Mesenchymal stem cell (in vitro differentiated cells and primary cell): ENCODE measurements around the gene CRYGA.
"Not testable (repeated sequence)": the region's sequence is repeated elsewhere in the genome, so short reads cannot be mapped to it uniquely, and the experiment has no call there.

Experiments
- DNase-seq: peaks from one replicate; pipeline ENCODE4 v3.0.0-alpha.2; 2013
- H2AFZ ChIP-seq: one replicate; pipeline ENCODE4 v1.6.1; 2013; ENCODE audit warnings: low read depth, mild to moderate bottlenecking, control low read depth, inconsistent platforms, low read length, moderate library complexity
- H2AK5ac ChIP-seq: 2 replicates; pipeline ENCODE4 v1.6.1; 2013; ENCODE audit warnings: low read length, moderate library complexity, mild to moderate bottlenecking, inconsistent platforms; ENCODE audit not compliant: severe bottlenecking
- H2BK120ac ChIP-seq: one replicate; pipeline ENCODE4 v1.6.1; 2013; ENCODE audit warnings: low read depth, mild to moderate bottlenecking, inconsistent platforms, low read length, moderate library complexity
- H2BK12ac ChIP-seq, 2 experiments: one replicate each; pipeline ENCODE4 v1.6.1; 2013; ENCODE audit warnings: inconsistent platforms in 2 of 2, low read length in 2 of 2, mild to moderate bottlenecking in 2 of 2, moderate library complexity in 2 of 2, control low read depth in 1 of 2
- H2BK15ac ChIP-seq: one replicate; pipeline ENCODE4 v1.6.1; 2013; ENCODE audit warnings: mild to moderate bottlenecking, low read depth, inconsistent platforms; ENCODE audit not compliant: poor library complexity, severe bottlenecking
- H2BK5ac ChIP-seq: 2 replicates; pipeline ENCODE4 v1.6.1; 2013; ENCODE audit warnings: low read depth, mild to moderate bottlenecking, low read length, control low read depth, inconsistent platforms; ENCODE audit not compliant: poor library complexity, severe bottlenecking
- H3K14ac ChIP-seq, 2 experiments: one replicate each; pipeline ENCODE4 v1.6.1; 2013; ENCODE audit warnings: inconsistent platforms in 2 of 2, low read length in 2 of 2, control low read depth in 1 of 2, mild to moderate bottlenecking in 1 of 2, moderate library complexity in 1 of 2
- H3K18ac ChIP-seq, 2 experiments: one replicate each; pipeline ENCODE4 v1.6.1; 2013; ENCODE audit warnings: inconsistent platforms in 2 of 2, low read length in 2 of 2, control low read depth in 1 of 2, low read depth in 1 of 2, mild to moderate bottlenecking in 1 of 2
- H3K23ac ChIP-seq, 2 experiments: one replicate each; pipeline ENCODE4 v1.6.1; 2013; ENCODE audit warnings: inconsistent platforms in 2 of 2, low read length in 2 of 2, mild to moderate bottlenecking in 2 of 2, moderate library complexity in 2 of 2, control low read depth in 1 of 2
- H3K27ac ChIP-seq: 2 replicates; pipeline ENCODE4 v1.5.1; 2013; ENCODE audit warnings: mild to moderate bottlenecking, moderate library complexity, low read length, control low read depth, inconsistent platforms; ENCODE audit not compliant: poor library complexity, severe bottlenecking
- H3K27me3 ChIP-seq, 2 experiments: 2 replicates each; pipeline versions ENCODE4 v1.6.1 to v1.7.0; 2013; ENCODE audit warnings: low read length in 2 of 2, mild to moderate bottlenecking in 2 of 2, moderate library complexity in 2 of 2, control low read depth in 1 of 2, inconsistent platforms in 1 of 2; ENCODE audit not compliant: control insufficient read depth in 1 of 2, insufficient read depth in 1 of 2
- H3K36me3 ChIP-seq, 2 experiments: 2 replicates each; pipeline versions ENCODE4 v1.6.1 to v1.7.0; 2013; ENCODE audit warnings: low read length in 2 of 2, control low read depth in 1 of 2, inconsistent platforms in 1 of 2, low read depth in 1 of 2, mild to moderate bottlenecking in 1 of 2; ENCODE audit not compliant: insufficient read depth in 2 of 2, control insufficient read depth in 1 of 2
- H3K4ac ChIP-seq, 2 experiments: one replicate each; pipeline ENCODE4 v1.6.1; 2013; ENCODE audit warnings: inconsistent platforms in 2 of 2, low read length in 2 of 2, mild to moderate bottlenecking in 2 of 2, moderate library complexity in 2 of 2, control low read depth in 1 of 2, low read depth in 1 of 2
- H3K4me1 ChIP-seq: 2 replicates; pipeline ENCODE4 v1.6.1; 2013; ENCODE audit warnings: low read depth, low read length, control low read depth; ENCODE audit not compliant: control insufficient read depth, insufficient read depth
- H3K4me2 ChIP-seq: 2 replicates; pipeline ENCODE4 v1.6.1; 2013; ENCODE audit warnings: low read length, mild to moderate bottlenecking, inconsistent platforms; ENCODE audit not compliant: poor library complexity, severe bottlenecking
- H3K4me3 ChIP-seq, 2 experiments: 2 replicates each; pipeline versions ENCODE4 v1.5.1 to v1.7.0; 2013; ENCODE audit warnings: low read length in 2 of 2, mild to moderate bottlenecking in 2 of 2, control low read depth in 1 of 2, low read depth in 1 of 2; ENCODE audit not compliant: insufficient read depth in 1 of 2
- H3K79me1 ChIP-seq: replicated peaks from 2 replicates; pipeline ENCODE4 v1.6.1; 2013; ENCODE audit warnings: mild to moderate bottlenecking, control low read depth, low read length, inconsistent platforms; ENCODE audit not compliant: poor library complexity, severe bottlenecking
- H3K9ac ChIP-seq: 2 replicates; pipeline ENCODE4 v1.7.0; 2013; ENCODE audit warnings: mild to moderate bottlenecking, low read length, moderate library complexity
- H3K9me3 ChIP-seq: 2 replicates; pipeline ENCODE4 v1.7.0; 2013; ENCODE audit warnings: mild to moderate bottlenecking, low read length; ENCODE audit not compliant: control insufficient read depth
- H4K8ac ChIP-seq: one replicate; pipeline ENCODE4 v1.6.1; 2013; ENCODE audit warnings: inconsistent platforms, mild to moderate bottlenecking, low read length, moderate library complexity
- H4K91ac ChIP-seq: one replicate; pipeline ENCODE4 v1.6.1; 2013; ENCODE audit warnings: mild to moderate bottlenecking, low read length, inconsistent platforms
- whole genome bisulfite sequencing: methylation state at CpG from one replicate; pipeline ENCODE4 v1.1.7; 2013; ENCODE audit warnings: mixed read lengths; 5-methylcytosine and 5-hydroxymethylcytosine counted together

CRYGA gene

GRCh38 chr2:208142925-208143799 is 20.2 kb downstream of the CRYGA start:
- Histone ChIP-seq H3K4me2 (no peak overlapping the region), H3K18ac (no peak overlapping the region), H2BK12ac (no peak overlapping the region), H2BK5ac (no peak overlapping the region), H2AK5ac (no peak overlapping the region), H2AFZ (no peak overlapping the region), H3K4me3 (no peak overlapping the region), H2BK15ac (no peak overlapping the region), H3K4me1 (no peaks in the 10 kb centered on the region), H3K27me3 (peaks cover 0 to 4% of the 10 kb centered on the region in 2 experiments), H3K14ac (no peak overlapping the region), H4K91ac (no peak overlapping the region), H3K36me3 (no peaks in the 10 kb centered on the region), H2BK120ac (no peak overlapping the region), H3K9ac (no peak overlapping the region), H3K23ac (no peak overlapping the region), H3K9me3 (no peaks in the 10 kb centered on the region), H4K8ac (no peak overlapping the region), H3K4ac (no peak overlapping the region), H3K79me1 (no peaks in the 10 kb centered on the region), H3K27ac (no peak overlapping the region)
- WGBS: 71% methylated on average over 13 of the region's 14 CpGs
- no peak for DNase-seq

GRCh38 chr2:208142240-208142924 is 21.0 kb downstream of the CRYGA start:
- Histone ChIP-seq H3K79me1 (no peaks in the 10 kb centered on the region), H3K9me3 (no peaks in the 10 kb centered on the region), H2AK5ac (no peak overlapping the region), H3K9ac (no peak overlapping the region), H3K14ac (no peak overlapping the region), H3K4me2 (no peak overlapping the region), H3K4me1 (no peaks in the 10 kb centered on the region), H2BK120ac (no peak overlapping the region), H3K27ac (no peak overlapping the region), H4K91ac (no peak overlapping the region), H2BK12ac (no peak overlapping the region), H2BK15ac (no peak overlapping the region), H3K27me3 (no peaks in the 10 kb centered on the region), H3K36me3 (no peaks in the 10 kb centered on the region), H2BK5ac (no peak overlapping the region), H3K18ac (no peak overlapping the region), H3K23ac (no peak overlapping the region), H4K8ac (no peak overlapping the region), H2AFZ (no peak overlapping the region), H3K4me3 (no peak overlapping the region), H3K4ac (no peak overlapping the region)
- DNase-seq: no peak
- WGBS: 50% methylated on average over 5 of the region's 8 CpGs

- no peak overlapping the region for H3K14ac ChIP-seq
- H3K4me1 ChIP-seq: no peaks in the 10 kb centered on the region
- H3K4me2 ChIP-seq: no peak overlapping the region
- no peak overlapping the region for H2AFZ ChIP-seq
- H2BK5ac ChIP-seq: no peak overlapping the region
- H3K27ac ChIP-seq: no peak overlapping the region
- no peak overlapping the region for H2BK15ac ChIP-seq
- H3K4me3 ChIP-seq: no peak overlapping the region
- peaks cover 0 to 5% of the 10 kb centered on the region in 2 experiments for H3K27me3 ChIP-seq
- H4K8ac ChIP-seq: no peak overlapping the region
- H3K9ac ChIP-seq: no peak overlapping the region
- no peaks in the 10 kb centered on the region for H3K9me3 ChIP-seq
- no peak overlapping the region for H4K91ac ChIP-seq
- no peak overlapping the region for H3K18ac ChIP-seq
- no peak overlapping the region for H3K4ac ChIP-seq
- H2BK120ac ChIP-seq: no peak overlapping the region
- H3K79me1 ChIP-seq: no peaks in the 10 kb centered on the region
- 91% methylated on average over 18 of the region's 18 CpGs for WGBS
- no peak overlapping the region for H2BK12ac ChIP-seq
- no peak for DNase-seq
- H3K23ac ChIP-seq: no peak overlapping the region
- H3K36me3 ChIP-seq: no peaks in the 10 kb centered on the region
- H2AK5ac ChIP-seq: no peak overlapping the region
Measured at GRCh38 chr2:208139447-208139846, 23.9 kb downstream of the CRYGA start.

GRCh38 chr2:208138334-208138733 is 25.1 kb downstream of the CRYGA start:
- H3K4ac ChIP-seq, H3K79me1 ChIP-seq, H2BK15ac ChIP-seq, H2AFZ ChIP-seq, H2BK12ac ChIP-seq, H3K27me3 ChIP-seq, H3K14ac ChIP-seq, H3K4me3 ChIP-seq, H3K9ac ChIP-seq, DNase-seq, H2AK5ac ChIP-seq, H3K4me1 ChIP-seq, H3K9me3 ChIP-seq, H3K27ac ChIP-seq, H4K91ac ChIP-seq, H3K4me2 ChIP-seq, H2BK120ac ChIP-seq, H3K18ac ChIP-seq, H4K8ac ChIP-seq, H3K23ac ChIP-seq, H3K36me3 ChIP-seq, H2BK5ac ChIP-seq: not testable (repeated sequence)
- 94% methylated on average over 7 of the region's 7 CpGs for WGBS
